Astrocyte (in vitro differentiated cells and primary cell): ENCODE measurements around the gene SATB2. TPM values are rescaled to one million over a fixed set of nuclear protein-coding genes. Genes with fewer than 3 reads are reported as not detected.
A peak's percentile ranks its signal among the peaks of the same experiment; 100 is the strongest.

Experiments used
- DNase-seq: peaks from one replicate; pipeline ENCODE4 v3.0.0-alpha.2; 2010; ENCODE audit warnings: low read depth
- FAIRE-seq: peaks from 2 replicates; lab custom pipeline; 2011; peaks lifted over from hg19 to GRCh38; lab: Jason Lieb, UNC
- H2AFZ ChIP-seq: 2 replicates; pipeline ENCODE4 v1.6.0; 2012; ENCODE audit warnings: low read depth, low read length, inconsistent platforms
- H3K27ac ChIP-seq: 2 replicates; pipeline ENCODE4 v1.5.1; 2011; ENCODE audit warnings: low read depth, low read length, inconsistent platforms
- H3K27me3 ChIP-seq: 2 replicates; pipeline ENCODE4 v1.6.0; 2011; ENCODE audit warnings: low read length, inconsistent platforms; ENCODE audit not compliant: insufficient read depth
- H3K36me3 ChIP-seq: 2 replicates; pipeline ENCODE4 v1.5.1; 2011; ENCODE audit warnings: low read length, inconsistent platforms; ENCODE audit not compliant: insufficient read depth
- H3K4me1 ChIP-seq: 2 replicates; pipeline ENCODE4 v1.5.1; 2011; ENCODE audit warnings: low read length, inconsistent platforms; ENCODE audit not compliant: insufficient read depth
- H3K4me2 ChIP-seq: 2 replicates; pipeline ENCODE4 v1.6.0; 2012; ENCODE audit warnings: low read length, inconsistent platforms
- H3K4me3 ChIP-seq: 2 replicates; pipeline ENCODE4 v1.5.1; 2011; ENCODE audit warnings: low read depth, mild to moderate bottlenecking, low read length, inconsistent platforms; ENCODE audit not compliant: insufficient read depth
- H3K79me2 ChIP-seq: 2 replicates; pipeline ENCODE4 v1.6.0; 2012; ENCODE audit warnings: mild to moderate bottlenecking, low read length, inconsistent platforms; ENCODE audit not compliant: insufficient read depth
- H3K9ac ChIP-seq: 2 replicates; pipeline ENCODE4 v1.6.0; 2012; ENCODE audit warnings: mild to moderate bottlenecking, low read length, inconsistent platforms
- H3K9me3 ChIP-seq: 2 replicates; pipeline ENCODE4 v1.5.1; 2012; ENCODE audit warnings: low read depth, mild to moderate bottlenecking, low read length, inconsistent platforms; ENCODE audit not compliant: insufficient read depth
- H4K20me1 ChIP-seq: 2 replicates; pipeline ENCODE4 v1.6.0; 2012; ENCODE audit warnings: low read length, inconsistent platforms; ENCODE audit not compliant: insufficient read depth
- H3K27ac Mint-ChIP-seq: one replicate; pipeline ENCODE4 v1.8.0; 2021; ENCODE audit warnings: mild to moderate bottlenecking, mixed read lengths; ENCODE audit not compliant: unreplicated experiment
- H3K27me3 Mint-ChIP-seq: one replicate; pipeline ENCODE4 v1.8.0; 2021; ENCODE audit warnings: low read depth, mixed read lengths; ENCODE audit not compliant: unreplicated experiment
- H3K36me3 Mint-ChIP-seq: one replicate; pipeline ENCODE4 v1.8.0; 2021; ENCODE audit warnings: low read depth, mixed read lengths; ENCODE audit not compliant: unreplicated experiment
- H3K4me1 Mint-ChIP-seq: one replicate; pipeline ENCODE4 v1.8.0; 2021; ENCODE audit warnings: low read depth, mixed read lengths; ENCODE audit not compliant: unreplicated experiment
- H3K4me3 Mint-ChIP-seq: one replicate; pipeline ENCODE4 v1.8.0; 2021; ENCODE audit warnings: mild to moderate bottlenecking, moderate library complexity, mixed read lengths; ENCODE audit not compliant: unreplicated experiment
- H3K9me3 Mint-ChIP-seq: one replicate; pipeline ENCODE4 v1.8.0; 2021; ENCODE audit warnings: mild to moderate bottlenecking, mixed read lengths; ENCODE audit not compliant: unreplicated experiment
- CTCF ChIP-seq: IDR thresholded peaks from 2 replicates; pipeline ENCODE4 v1.5.1; 2011; ENCODE audit warnings: low read depth, mild to moderate bottlenecking, inconsistent platforms, low read length, moderate library complexity; ENCODE audit not compliant: insufficient read depth
- EZH2 ChIP-seq: IDR thresholded peaks from 2 replicates; pipeline ENCODE4 v1.6.1; 2012; ENCODE audit warnings: mild to moderate bottlenecking, low read length, inconsistent platforms; ENCODE audit not compliant: insufficient read depth
- total RNA-seq: library from RNA; stranded (reverse); gene quantifications from 2 replicates; pipeline ENCODE4 v1.2.1, GENCODE V29; 2021

Gene SATB2
- total RNA-seq, 1 donor from 2014 or later = 12.3 TPM

GRCh38 chr2:199469514-199470360 lies 12.0 kb upstream of the SATB2 start:
- H3K27ac ChIP-seq = no peak overlapping the region
- peak overlapping the region; percentile 83 for H3K4me2 ChIP-seq
- H3K36me3 ChIP-seq = no peaks in the 10 kb centered on the region
- peaks cover 7% of the 10 kb centered on the region for H3K4me1 Mint-ChIP-seq
- peaks cover 12% of the 10 kb centered on the region for H3K4me1 ChIP-seq
- H3K36me3 Mint-ChIP-seq = no peaks in the 10 kb centered on the region
- no peak overlapping the region for H3K4me3 Mint-ChIP-seq
- H3K9ac ChIP-seq = no peak overlapping the region
- H4K20me1 ChIP-seq = no peaks in the 10 kb centered on the region
- no peaks in the 10 kb centered on the region for H3K9me3 ChIP-seq
- FAIRE-seq = no peak
- H3K27me3 ChIP-seq = peaks cover 80% of the 10 kb centered on the region
- H2AFZ ChIP-seq = no peak overlapping the region
- peaks cover 85% of the 10 kb centered on the region for H3K27me3 Mint-ChIP-seq
- no peak overlapping the region for H3K4me3 ChIP-seq
- no peak for DNase-seq
- TF ChIP-seq EZH2 (peak; percentile 82), CTCF (no peak)
- H3K9me3 Mint-ChIP-seq = peaks cover 7% of the 10 kb centered on the region
- no peaks in the 10 kb centered on the region for H3K79me2 ChIP-seq
- H3K27ac Mint-ChIP-seq = no peak overlapping the region

GRCh38 chr2:199468561-199469513 lies 11.1 kb upstream of the SATB2 start:
- Histone ChIP-seq H3K36me3 (no peaks in the 10 kb centered on the region), H3K4me3 (peak overlapping the region; percentile 27), H3K4me2 (peak overlapping the region; percentile 83), H4K20me1 (no peaks in the 10 kb centered on the region), H3K9ac (no peak overlapping the region), H3K27me3 (peaks cover 80% of the 10 kb centered on the region), H3K9me3 (no peaks in the 10 kb centered on the region), H3K27ac (no peak overlapping the region), H2AFZ (peak overlapping the region; percentile 61), H3K79me2 (no peaks in the 10 kb centered on the region), H3K4me1 (peaks cover 14% of the 10 kb centered on the region)
- DNase-seq (no peak), FAIRE-seq (no peak)
- Mint-ChIP-seq H3K9me3 (peaks cover 7% of the 10 kb centered on the region), H3K4me1 (peaks cover 7% of the 10 kb centered on the region), H3K27me3 (peaks cover 80% of the 10 kb centered on the region), H3K36me3 (no peaks in the 10 kb centered on the region), H3K27ac (peak overlapping the region; percentile 9), H3K4me3 (peak overlapping the region; percentile 40)
- TF ChIP-seq EZH2 (peak; percentile 83), CTCF (no peak)
